PFSK-1 (cell line): ENCODE measurements around the gene NCOA5.

Source experiments
- FOXP2 ChIP-seq: optimal IDR thresholded peaks from 2 replicates; pipeline ENCODE3; 2011; ENCODE audit warnings: borderline replicate concordance, control low read depth, inconsistent platforms; ENCODE audit not compliant: insufficient read depth; ENCODE audit errors: extremely low read length, extremely low read depth
- POLR2AphosphoS5 ChIP-seq: IDR thresholded peaks from 2 replicates; pipeline ENCODE4 v1.6.1; 2012; ENCODE audit warnings: low read depth, mild to moderate bottlenecking, control low read depth, low read length, moderate library complexity
- REST ChIP-seq, 2 experiments: IDR thresholded peaks; 2 replicates each; pipeline versions ENCODE4 v1.6.1 to v1.8.0; 2011 to 2012; ENCODE audit warnings: low read depth in 2 of 2, low read length in 2 of 2, control low read depth in 1 of 2, inconsistent platforms in 1 of 2, mild to moderate bottlenecking in 1 of 2, moderate library complexity in 1 of 2; ENCODE audit not compliant: insufficient read depth in 1 of 2
- SIN3A ChIP-seq: IDR thresholded peaks from 2 replicates; pipeline ENCODE4 v1.6.1; 2012; ENCODE audit warnings: mild to moderate bottlenecking, low read length, moderate library complexity, borderline replicate concordance; ENCODE audit not compliant: insufficient read depth
- TAF1 ChIP-seq: IDR thresholded peaks from 2 replicates; pipeline ENCODE4 v1.6.1; 2012; ENCODE audit warnings: low read length, control low read depth, borderline replicate concordance; ENCODE audit not compliant: insufficient read depth

NCOA5 gene

GRCh38 chr20:46044896-46045295, 44.9 kb downstream of the NCOA5 start:
- TF ChIP-seq TAF1 = no peak
- no peak for TF ChIP-seq REST (IDR thresholded peaks at IDR 0.05; ENCODE audit: insufficient read depth in 1 of 2, low read depth in 2 of 2, low read length in 2 of 2)
- no peak for TF ChIP-seq FOXP2
- TF ChIP-seq POLR2AphosphoS5 = no peak
- no peak for TF ChIP-seq SIN3A

- TF ChIP-seq POLR2AphosphoS5 = no peak
- no peak for TF ChIP-seq SIN3A
- no peak for TF ChIP-seq FOXP2
- no peak for TF ChIP-seq TAF1
- no peak for TF ChIP-seq REST (IDR thresholded peaks at IDR 0.05; ENCODE audit: insufficient read depth in 1 of 2, low read depth in 2 of 2, low read length in 2 of 2)
Measured at GRCh38 chr20:46043556-46043955, 46.2 kb downstream of the NCOA5 start.

- peak; percentile 96 to 98 for TF ChIP-seq REST (IDR thresholded peaks at IDR 0.05; ENCODE audit: insufficient read depth in 1 of 2, low read depth in 2 of 2, low read length in 2 of 2)
- no peak for TF ChIP-seq SIN3A
- no peak for TF ChIP-seq FOXP2
- TF ChIP-seq TAF1 = no peak
- TF ChIP-seq POLR2AphosphoS5 = no peak
Measured at GRCh38 chr20:46040902-46041535, 48.7 kb downstream of the NCOA5 start.

GRCh38 chr20:46037036-46037435, 52.7 kb downstream of the NCOA5 start:
- TF ChIP-seq REST (IDR thresholded peaks at IDR 0.05; ENCODE audit: insufficient read depth in 1 of 2, low read depth in 2 of 2, low read length in 2 of 2) = no peak
- TF ChIP-seq POLR2AphosphoS5 = no peak
- no peak for TF ChIP-seq SIN3A
- no peak for TF ChIP-seq FOXP2
- TF ChIP-seq TAF1 = no peak

- TF ChIP-seq FOXP2 (no peak), REST (IDR thresholded peaks at IDR 0.05; ENCODE audit: insufficient read depth in 1 of 2, low read depth in 2 of 2, low read length in 2 of 2) (no peak), TAF1 (no peak), POLR2AphosphoS5 (no peak), SIN3A (no peak)
Measured at GRCh38 chr20:46036370-46036769, 53.4 kb downstream of the NCOA5 start.
